GM18861 (cell line): ENCODE data around the gene SPECC1L.

Experiments
- ATAC-seq: cut with Tn5 transposase; IDR thresholded peaks from one replicate; pipeline ENCODE4 v1.9.1; 2021; ENCODE audit not compliant: unreplicated experiment

Gene SPECC1L

DNA sequence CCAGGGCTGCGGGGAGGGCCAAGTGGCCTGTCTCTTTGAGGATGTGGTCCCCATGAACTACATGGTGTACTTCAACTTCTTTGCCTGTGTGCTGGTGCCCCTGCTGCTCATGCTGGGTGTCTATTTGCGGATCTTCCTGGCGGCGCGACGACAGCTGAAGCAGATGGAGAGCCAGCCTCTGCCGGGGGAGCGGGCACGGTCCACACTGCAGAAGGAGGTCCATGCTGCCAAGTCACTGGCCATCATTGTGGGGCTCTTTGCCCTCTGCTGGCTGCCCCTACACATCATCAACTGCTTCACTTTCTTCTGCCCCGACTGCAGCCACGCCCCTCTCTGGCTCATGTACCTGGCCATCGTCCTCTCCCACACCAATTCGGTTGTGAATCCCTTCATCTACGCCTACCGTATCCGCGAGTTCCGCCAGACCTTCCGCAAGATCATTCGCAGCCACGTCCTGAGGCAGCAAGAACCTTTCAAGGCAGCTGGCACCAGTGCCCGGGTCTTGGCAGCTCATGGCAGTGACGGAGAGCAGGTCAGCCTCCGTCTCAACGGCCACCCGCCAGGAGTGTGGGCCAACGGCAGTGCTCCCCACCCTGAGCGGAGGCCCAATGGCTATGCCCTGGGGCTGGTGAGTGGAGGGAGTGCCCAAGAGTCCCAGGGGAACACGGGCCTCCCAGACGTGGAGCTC lies 170.2 kb downstream of the SPECC1L start:
- no peak for ATAC-seq

GRCh38 chr22:24441406-24442351 lies 171.0 kb downstream of the SPECC1L start:
- ATAC-seq = no peak

- ATAC-seq = no peak
Observed at GRCh38 chr22:24442352-24442744, 171.7 kb downstream of the SPECC1L start.

DNA sequence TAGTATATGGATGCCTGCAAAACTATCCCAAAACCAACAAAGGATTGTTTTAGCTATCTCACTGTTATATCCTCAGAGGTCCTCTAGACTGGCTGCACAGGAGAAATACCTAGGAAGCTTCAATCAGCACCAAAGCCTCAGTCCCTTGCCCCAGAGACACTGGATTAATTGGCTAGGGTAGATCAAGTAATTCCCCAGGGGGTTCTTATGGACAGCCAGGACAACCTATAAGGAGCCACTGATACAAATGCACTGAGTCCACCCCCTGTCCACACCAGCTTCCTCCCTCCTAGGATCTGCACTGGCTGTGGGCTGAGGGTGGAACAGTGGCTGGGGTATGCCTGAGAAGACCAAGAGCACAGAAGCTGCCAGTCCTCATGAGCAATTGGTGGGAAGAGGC lies 173.0 kb downstream of the SPECC1L start:
- ATAC-seq = no peak

GRCh38 chr22:24444251-24444650 lies 173.6 kb downstream of the SPECC1L start:
- no peak for ATAC-seq

- no peak for ATAC-seq
Observed at GRCh38 chr22:24444729-24445466, 174.3 kb downstream of the SPECC1L start.

GRCh38 chr22:24445481-24446259 lies 175.0 kb downstream of the SPECC1L start:
- no peak for ATAC-seq

GRCh38 chr22:24446260-24446611 lies 175.6 kb downstream of the SPECC1L start:
- no peak for ATAC-seq

GRCh38 chr22:24450610-24451009 lies 180.0 kb downstream of the SPECC1L start:
- ATAC-seq = no peak

GRCh38 chr22:24451162-24451561 lies 180.5 kb downstream of the SPECC1L start:
- no peak for ATAC-seq

- ATAC-seq = no peak
Observed at GRCh38 chr22:24453853-24454252, 183.2 kb downstream of the SPECC1L start.

- no peak for ATAC-seq
Observed at GRCh38 chr22:24455039-24455438, 184.4 kb downstream of the SPECC1L start.

DNA sequence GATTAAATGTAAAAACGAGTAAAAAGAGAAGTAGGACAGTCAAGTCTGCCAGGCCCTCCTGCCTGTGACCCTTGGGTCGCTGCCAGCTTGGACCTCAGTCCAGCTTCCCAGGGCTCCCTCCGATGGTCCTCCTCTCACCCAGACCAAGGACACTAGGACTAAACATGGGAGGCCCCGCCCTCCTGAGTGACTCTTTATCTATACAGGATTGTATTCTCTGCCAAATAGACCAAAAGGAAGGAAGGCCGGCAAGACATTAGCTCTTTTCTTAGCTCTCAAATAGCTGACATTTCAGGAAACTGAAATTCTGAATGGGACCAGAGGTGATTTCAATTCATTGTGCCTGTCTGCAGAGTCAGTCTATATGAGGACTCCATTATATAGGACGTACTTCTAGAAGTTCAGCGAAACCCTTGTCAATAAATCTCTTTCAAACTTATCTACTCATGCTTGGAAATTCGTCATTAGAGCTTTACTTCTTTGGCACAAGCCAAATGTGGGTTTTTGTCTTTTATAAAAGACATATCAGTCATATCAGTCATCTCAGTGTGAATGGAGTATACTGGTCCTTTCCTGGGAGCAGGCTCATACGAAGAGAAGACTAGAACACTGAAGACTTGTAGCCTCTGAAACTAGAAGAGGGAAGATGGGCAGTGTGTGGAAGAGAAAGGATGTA lies 185.3 kb downstream of the SPECC1L start:
- no peak for ATAC-seq

DNA sequence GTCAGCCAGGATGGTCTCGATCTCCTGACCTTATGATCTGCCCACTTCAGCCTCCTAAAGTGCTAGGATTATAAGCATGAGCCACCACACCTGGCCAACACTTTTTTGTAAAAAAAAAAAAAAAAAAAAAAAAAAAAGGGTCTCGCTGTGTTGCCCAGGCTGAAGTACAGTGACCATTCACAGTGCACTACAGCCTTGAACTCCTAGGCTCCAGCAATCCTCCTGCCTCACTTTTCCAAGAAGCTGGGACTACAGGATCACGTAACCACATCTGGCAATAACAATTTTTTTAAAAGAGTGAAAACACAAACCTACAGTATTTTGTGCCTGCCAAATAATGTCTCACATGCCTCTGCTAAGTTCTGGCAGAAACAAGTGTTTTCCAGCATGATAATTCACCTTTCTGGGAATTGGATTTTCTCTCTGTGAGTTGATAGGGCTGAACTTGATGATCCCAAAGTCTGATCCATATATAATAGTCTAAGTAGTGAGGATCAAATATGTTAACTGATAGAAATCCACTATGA lies 187.3 kb downstream of the SPECC1L start:
- no peak for ATAC-seq

- no peak for ATAC-seq
Observed at GRCh38 chr22:24459911-24460310, 189.3 kb downstream of the SPECC1L start.

GRCh38 chr22:24460418-24461089 lies 189.9 kb downstream of the SPECC1L start:
- no peak for ATAC-seq

GRCh38 chr22:24463071-24463760 lies 192.6 kb downstream of the SPECC1L start:
- no peak for ATAC-seq

DNA sequence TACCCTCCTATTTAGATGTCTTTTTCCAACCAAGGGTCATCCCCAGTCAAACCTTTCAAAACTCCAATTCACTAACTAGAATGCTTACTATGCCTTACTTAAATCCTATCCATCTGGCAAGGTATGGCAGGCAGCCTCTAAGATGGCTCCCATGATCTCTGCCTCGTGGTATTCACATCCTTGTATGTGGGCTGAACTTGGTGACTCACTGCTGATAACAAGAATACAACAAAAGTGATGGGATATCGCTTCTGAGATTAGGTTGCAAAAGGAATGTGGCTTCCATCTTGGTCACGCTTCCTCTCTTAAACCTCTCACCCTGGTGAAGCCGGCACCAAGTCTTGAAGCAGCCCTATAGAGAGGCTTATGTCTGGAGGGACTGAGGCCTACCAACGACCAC lies 194.9 kb downstream of the SPECC1L start:
- no peak for ATAC-seq

- no peak for ATAC-seq
Observed at GRCh38 chr22:24465975-24466374, 195.3 kb downstream of the SPECC1L start.
